ENCODE measurements around the gene PTTG2.

GRCh38 chr4:37999965-38000364, 39.8 kb downstream of the PTTG2 start:
- TF ChIP-seq, protein P1, sequence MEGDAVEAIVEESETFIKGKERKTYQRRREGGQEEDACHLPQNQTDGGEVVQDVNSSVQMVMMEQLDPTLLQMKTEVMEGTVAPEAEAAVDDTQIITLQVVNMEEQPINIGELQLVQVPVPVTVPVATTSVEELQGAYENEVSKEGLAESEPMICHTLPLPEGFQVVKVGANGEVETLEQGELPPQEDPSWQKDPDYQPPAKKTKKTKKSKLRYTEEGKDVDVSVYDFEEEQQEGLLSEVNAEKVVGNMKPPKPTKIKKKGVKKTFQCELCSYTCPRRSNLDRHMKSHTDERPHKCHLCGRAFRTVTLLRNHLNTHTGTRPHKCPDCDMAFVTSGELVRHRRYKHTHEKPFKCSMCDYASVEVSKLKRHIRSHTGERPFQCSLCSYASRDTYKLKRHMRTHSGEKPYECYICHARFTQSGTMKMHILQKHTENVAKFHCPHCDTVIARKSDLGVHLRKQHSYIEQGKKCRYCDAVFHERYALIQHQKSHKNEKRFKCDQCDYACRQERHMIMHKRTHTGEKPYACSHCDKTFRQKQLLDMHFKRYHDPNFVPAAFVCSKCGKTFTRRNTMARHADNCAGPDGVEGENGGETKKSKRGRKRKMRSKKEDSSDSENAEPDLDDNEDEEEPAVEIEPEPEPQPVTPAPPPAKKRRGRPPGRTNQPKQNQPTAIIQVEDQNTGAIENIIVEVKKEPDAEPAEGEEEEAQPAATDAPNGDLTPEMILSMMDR (IDR thresholded peaks at IDR 0.05): no peak
- TF ChIP-seq POLR2AphosphoS5 (IDR thresholded peaks at IDR 0.05): no peak
- no peak for TF ChIP-seq EP300 (IDR thresholded peaks at IDR 0.05)
- no peak for TF ChIP-seq POLR2A (IDR thresholded peaks at IDR 0.05)
